Measurements from ENCODE around the gene MRPL42.
A peak's percentile ranks its signal among the peaks of the same experiment; 100 is the strongest.
"Not testable (repeated sequence)": the region's sequence is repeated elsewhere in the genome, so short reads cannot be mapped to it uniquely, and the experiment has no call there.

MRPL42 gene

GRCh38 chr12:93476555-93476954 lies 9.2 kb downstream of the MRPL42 start:
- H3K36me3 ChIP-seq (replicated peaks) = peaks cover 41% of the 10 kb centered on the region
- no peak for TF ChIP-seq CTCF (IDR thresholded peaks at IDR 0.05; ENCODE audit: low read depth, low read length, missing control alignments)
- DNase-seq = no peak
- no peaks in the 10 kb centered on the region for H3K27me3 ChIP-seq (replicated peaks)
- H3K27ac ChIP-seq = no peak overlapping the region
- H3K4me3 ChIP-seq (ENCODE audit: low read depth, low read length) = no peak overlapping the region
- in situ Hi-C loops (cut with HindIII; ENCODE audit: low pct_ligation_motif_present, low sequenced_read_pairs) = no loop called here

GRCh38 chr12:93482721-93483120 lies 15.4 kb downstream of the MRPL42 start:
- Histone ChIP-seq H3K4me3 (ENCODE audit: low read depth, low read length) (no peak overlapping the region), H3K36me3 (replicated peaks) (peaks cover 46% of the 10 kb centered on the region), H3K27me3 (replicated peaks) (no peaks in the 10 kb centered on the region), H3K27ac (no peak overlapping the region)
- in situ Hi-C loops (cut with HindIII; ENCODE audit: low pct_ligation_motif_present, low sequenced_read_pairs) = no loop called here
- TF ChIP-seq CTCF (IDR thresholded peaks at IDR 0.05; ENCODE audit: low read depth, low read length, missing control alignments) = no peak
- no peak for DNase-seq

GRCh38 chr12:93483151-93483807 lies 16.0 kb downstream of the MRPL42 start:
- Histone ChIP-seq H3K4me3 (ENCODE audit: low read depth, low read length) (no peak overlapping the region), H3K27me3 (replicated peaks) (no peaks in the 10 kb centered on the region), H3K36me3 (replicated peaks) (peaks cover 45% of the 10 kb centered on the region), H3K27ac (no peak overlapping the region)
- in situ Hi-C loops (cut with HindIII; ENCODE audit: low pct_ligation_motif_present, low sequenced_read_pairs) = no loop called here
- no peak for TF ChIP-seq CTCF (IDR thresholded peaks at IDR 0.05; ENCODE audit: low read depth, low read length, missing control alignments)
- no peak for DNase-seq

GRCh38 chr12:93484315-93484981 lies 17.1 kb downstream of the MRPL42 start:
- H3K27me3 ChIP-seq (replicated peaks) = no peaks in the 10 kb centered on the region
- no peak overlapping the region for H3K4me3 ChIP-seq (ENCODE audit: low read depth, low read length)
- peak overlapping the region; percentile 30 for H3K27ac ChIP-seq
- DNase-seq = peak; percentile 47
- TF ChIP-seq CTCF (IDR thresholded peaks at IDR 0.05; ENCODE audit: low read depth, low read length, missing control alignments) = no peak
- in situ Hi-C loops (cut with HindIII; ENCODE audit: low pct_ligation_motif_present, low sequenced_read_pairs) = no loop called here
- peaks cover 50% of the 10 kb centered on the region for H3K36me3 ChIP-seq (replicated peaks)

GRCh38 chr12:93492808-93493207 lies 25.5 kb downstream of the MRPL42 start:
- DNase-seq; H3K27ac ChIP-seq; H3K4me3 ChIP-seq (ENCODE audit: low read depth, low read length); in situ Hi-C loops (cut with HindIII; ENCODE audit: low pct_ligation_motif_present, low sequenced_read_pairs); H3K27me3 ChIP-seq (replicated peaks): not testable (repeated sequence)
- H3K36me3 ChIP-seq (replicated peaks) = peaks cover 15% of the 10 kb centered on the region

GRCh38 chr12:93494096-93494495 lies 26.8 kb downstream of the MRPL42 start:
- Histone ChIP-seq H3K27me3 (replicated peaks) (no peaks in the 10 kb centered on the region), H3K4me3 (ENCODE audit: low read depth, low read length) (no peak overlapping the region), H3K27ac (no peak overlapping the region), H3K36me3 (replicated peaks) (peaks cover 7% of the 10 kb centered on the region)
- no peak for TF ChIP-seq CTCF (IDR thresholded peaks at IDR 0.05; ENCODE audit: low read depth, low read length, missing control alignments)
- in situ Hi-C loops (cut with HindIII; ENCODE audit: low pct_ligation_motif_present, low sequenced_read_pairs) = no loop called here
- no peak for DNase-seq
